ENCODE data around the gene PCNX3. TPM values are rescaled to one million over a fixed set of nuclear protein-coding genes. Genes with fewer than 3 reads are reported as not detected.

PCNX3 gene
- total and polyA plus RNA-seq, 2 donors (not counting 3 experiments of a cell fraction or from before 2014, with no cell fraction given) = 42.6 to 53.9 TPM

GRCh38 chr11:65589444-65590239, 25.9 kb upstream of the PCNX3 start:
- intact Hi-C loops (cut with micrococcal nuclease) (loop anchor here (5.0 kb wide), 1 partner anchor 222 kb away; no protein-coding TSS in a partner anchor), dilution Hi-C loops (cut with MboI; ENCODE audit: extremely low pct_ligation_motif_present, low sequenced_read_pairs) (no loop called here)
- Histone ChIP-seq H3K4me1 (ENCODE audit: control insufficient read depth, extremely low read depth, insufficient read depth, low read length) (peaks cover 7% of the 10 kb centered on the region), H3K36me3 (ENCODE audit: control insufficient read depth in 2 of 2, extremely low read depth in 1 of 2, insufficient read depth in 2 of 2, low read length in 2 of 2) (no peaks in the 10 kb centered on the region), H4K20me1 (replicated peaks; ENCODE audit: control insufficient read depth, extremely low read depth, insufficient read depth, low read length) (no peaks in the 10 kb centered on the region), H3K27me3 (ENCODE audit: control insufficient read depth in 2 of 2, insufficient read depth in 2 of 2, low read length in 2 of 2) (no peaks in the 10 kb centered on the region), H3K27ac (ENCODE audit: insufficient read depth, low read depth, low read length) (no peak overlapping the region), H2AFZ (ENCODE audit: low read depth, low read length) (no peak overlapping the region), H3K9me1 (replicated peaks; ENCODE audit: control insufficient read depth, extremely low read depth, insufficient read depth, low read length) (no peaks in the 10 kb centered on the region), H3K9me3 (replicated peaks; ENCODE audit: control insufficient read depth, insufficient read depth, low read length) (no peaks in the 10 kb centered on the region), H3K9ac (replicated peaks; ENCODE audit: extremely low read depth, insufficient read depth, low read length) (no peak overlapping the region), H3K4me2 (ENCODE audit: insufficient read depth, low read length) (no peak overlapping the region), H3K79me2 (ENCODE audit: control insufficient read depth, insufficient read depth, low read length) (no peaks in the 10 kb centered on the region), H3K4me3 (replicated peaks in 1 of 3; ENCODE audit: insufficient read depth in 1 of 3, low read depth in 1 of 3, low read length in 3 of 3) (no peak overlapping the region)
- TF ChIP-seq EZH2 (IDR thresholded peaks at IDR 0.05; ENCODE audit: borderline replicate concordance, low read depth, low read length, severe bottlenecking) = no peak
- TF ChIP-seq POLR2AphosphoS5 (IDR thresholded peaks at IDR 0.05; ENCODE audit: insufficient read depth, low read depth, low read length) = no peak
- TF ChIP-seq FOS (IDR thresholded peaks at IDR 0.05; ENCODE audit: borderline replicate concordance, insufficient read depth, low read length) = no peak
- no peak for TF ChIP-seq JUN (IDR thresholded peaks at IDR 0.05; ENCODE audit: borderline replicate concordance, insufficient read depth, insufficient read length, low read depth)
- ChIA-PET POLR2A (no interaction called here), CTCF (interaction anchor here (1.1 to 12.2 kb wide), 8 partner anchors 15 to 57 kb away, joined by 3 to 206 read pairs (median 8); partner anchors contain the start of genes EHBP1L1, FAM89B, PCNX3 and ZNRD2)
- BruUV-seq (replicated peaks) = no TSS peak
- no peak for FAIRE-seq
- no peak for DNase-seq (ENCODE audit: low read depth, low spot score)

- Histone ChIP-seq H4K20me1 (replicated peaks; ENCODE audit: control insufficient read depth, extremely low read depth, insufficient read depth, low read length) (no peaks in the 10 kb centered on the region), H3K4me2 (ENCODE audit: insufficient read depth, low read length) (no peak overlapping the region), H3K9ac (replicated peaks; ENCODE audit: extremely low read depth, insufficient read depth, low read length) (no peak overlapping the region), H3K27me3 (ENCODE audit: control insufficient read depth in 2 of 2, insufficient read depth in 2 of 2, low read length in 2 of 2) (no peaks in the 10 kb centered on the region), H3K9me1 (replicated peaks; ENCODE audit: control insufficient read depth, extremely low read depth, insufficient read depth, low read length) (no peaks in the 10 kb centered on the region), H3K9me3 (replicated peaks; ENCODE audit: control insufficient read depth, insufficient read depth, low read length) (no peaks in the 10 kb centered on the region), H3K4me1 (ENCODE audit: control insufficient read depth, extremely low read depth, insufficient read depth, low read length) (peaks cover 7% of the 10 kb centered on the region), H3K27ac (ENCODE audit: insufficient read depth, low read depth, low read length) (no peak overlapping the region), H2AFZ (ENCODE audit: low read depth, low read length) (no peak overlapping the region), H3K79me2 (ENCODE audit: control insufficient read depth, insufficient read depth, low read length) (no peaks in the 10 kb centered on the region), H3K4me3 (replicated peaks in 1 of 3; ENCODE audit: insufficient read depth in 1 of 3, low read depth in 1 of 3, low read length in 3 of 3) (no peak overlapping the region), H3K36me3 (ENCODE audit: control insufficient read depth in 2 of 2, extremely low read depth in 1 of 2, insufficient read depth in 2 of 2, low read length in 2 of 2) (no peaks in the 10 kb centered on the region)
- dilution Hi-C loops (cut with MboI; ENCODE audit: extremely low pct_ligation_motif_present, low sequenced_read_pairs) (no loop called here), intact Hi-C loops (cut with micrococcal nuclease) (loop anchor here (5.0 kb wide), 1 partner anchor 223 kb away; no protein-coding TSS in a partner anchor)
- DNase-seq (ENCODE audit: low read depth, low spot score) (no peak), FAIRE-seq (no peak)
- POLR2A ChIA-PET = no interaction called here
- BruUV-seq (replicated peaks) = no TSS peak
- TF ChIP-seq MAX (IDR thresholded peaks at IDR 0.05; ENCODE audit: insufficient read depth, insufficient read length) (no peak), FOS (IDR thresholded peaks at IDR 0.05; ENCODE audit: borderline replicate concordance, insufficient read depth, low read length) (no peak), GATA2 (IDR thresholded peaks at IDR 0.05; ENCODE audit: insufficient read depth, insufficient read length, low read depth, low read length) (no peak), CTCF (IDR thresholded peaks at IDR 0.05; ENCODE audit: extremely low read depth in 1 of 2, insufficient read depth in 1 of 2, low read depth in 1 of 2, low read length in 2 of 2) (no peak), EZH2 (IDR thresholded peaks at IDR 0.05; ENCODE audit: borderline replicate concordance, low read depth, low read length, severe bottlenecking) (no peak), POLR2A (IDR thresholded peaks at IDR 0.05; ENCODE audit: low read depth, low read length) (no peak), MYC (IDR thresholded peaks at IDR 0.05; ENCODE audit: low read depth, low read length) (no peak), JUN (IDR thresholded peaks at IDR 0.05; ENCODE audit: borderline replicate concordance, insufficient read depth, insufficient read length, low read depth) (no peak), POLR2AphosphoS5 (IDR thresholded peaks at IDR 0.05; ENCODE audit: insufficient read depth, low read depth, low read length) (no peak)
- CTCF ChIA-PET = interaction anchor here (1.1 to 12.2 kb wide), 8 partner anchors 16 to 58 kb away, joined by 3 to 206 read pairs (median 4); partner anchors contain the start of genes EHBP1L1, FAM89B, PCNX3 and ZNRD2
Observed at GRCh38 chr11:65590240-65590738, 25.3 kb upstream of the PCNX3 start.
